Ovary (tissue), 9 donors: ENCODE data around the gene HOXC4. TPM values are rescaled to one million over a fixed set of nuclear protein-coding genes. Genes with fewer than 3 reads are reported as not detected.

Experiments
- DNase-seq, 5 donors: peaks; one replicate each; pipeline ENCODE4 v3.0.0-alpha.2; 2019 to 2020
- H3K27ac ChIP-seq, 2 donors: fragments of 200-600 bp; one replicate each; pipeline versions ENCODE4 v1.5.1 to v1.8.0; 2019 to 2022
- H3K27me3 ChIP-seq: fragments of 200-600 bp; one replicate; pipeline ENCODE4 v1.8.0; 2022
- H3K36me3 ChIP-seq: fragments of 200-600 bp; sonication (generic); one replicate; pipeline ENCODE4 v1.5.1; 2019
- H3K4me1 ChIP-seq: one replicate; pipeline ENCODE4 v1.8.1; 2013; ENCODE audit warnings: mild to moderate bottlenecking, moderate library complexity; ENCODE audit not compliant: insufficient read depth
- H3K4me3 ChIP-seq: fragments of 200-600 bp; sonication (generic); one replicate; pipeline ENCODE4 v1.5.1; 2017
- H3K9me3 ChIP-seq, 2 donors: fragments of 200-600 bp in 1 of 2; sonication (generic) in 1 of 2; one replicate each; pipeline versions ENCODE4 v1.5.1 to v1.8.1; 2013 to 2019; ENCODE audit warnings: mild to moderate bottlenecking in 1 of 2, moderate library complexity in 1 of 2
- CTCF ChIP-seq, 3 donors: fragments of 450-650 bp in 2 of 3; fragments of 200-600 bp in 1 of 3; IDR thresholded peaks; one replicate each; pipeline versions ENCODE4 v1.5.1 to v1.8.0; 2016 to 2022; ENCODE audit warnings: antibody characterized with exemption in 3 of 3, mild to moderate bottlenecking in 1 of 3
- EP300 ChIP-seq: sonication (generic); formaldehyde crosslinking; IDR thresholded peaks from one replicate; pipeline ENCODE4 v1.6.1; 2017; ENCODE audit warnings: antibody characterized with exemption
- POLR2A ChIP-seq: fragments of 450-650 bp; IDR thresholded peaks from one replicate; pipeline ENCODE4 v1.6.1; 2017; ENCODE audit warnings: antibody characterized with exemption, mild to moderate bottlenecking, moderate library complexity
- WGBS, 3 donors: extraction: QIAGEN DNeasy Blood & Tissue Kit in 1 of 3; methylation state at CpG; one replicate each; pipeline versions ENCODE4 v1.1.5 to v1.1.7; 2013 to 2017; 5-methylcytosine and 5-hydroxymethylcytosine counted together
- intact Hi-C, 4 donors: fragments of 100-400 bp; cut with DNase I; formaldehyde crosslinking; loops; one replicate each; pipeline versions ENCODE4 v1.11.0 to v1.15.1; 2022 to 2023
- polyA plus RNA-seq, 2 donors: library from polyadenylated mRNA; stranded (reverse); fragments of 200-250 nt in 1 of 2; fragments of 350-450 nt in 1 of 2; fragmentation: Illumina TruSeq in 1 of 2; extraction: RNeasy Lipid Tissue Mini Kit (QIAGEN cat#74804) in 1 of 2; gene quantifications; one replicate each; pipeline ENCODE4 v1.2.3, GENCODE V29; 2013 to 2014
- total RNA-seq, 7 donors: library from RNA; depleted of rRNA in 2 of 7; stranded (reverse); fragments of >200 nt in 2 of 7; fragmentation: NEBNext Ultra II Directional in 3 of 7; extraction: Animal tissue kit (Norgen Biotek cat#: 25700) in 3 of 7; gene quantifications; one replicate each; pipeline versions ENCODE4 v1.1.0 to v1.2.4, GENCODE V29; 2016 to 2023
- donor health status: DM: no; HTN: no; CAD: no; lungs with moderate emphysema.
- donor health status: DM: no; HTN: no; CAD: no.
- donor health status: Bipolar disorder and iron deficiency.
- donor health status: DM: yes; HTN: yes; CAD: no.
- donor health status: DM: no; HTN: no; CAD: no.
- donor health status: DM: yes; HTN: yes; CAD: no.

HOXC4 gene
- total and polyA plus RNA-seq, 9 donors: 3.3 to 21.8 (median 11.5) TPM

GRCh38 chr12:54016051-54016450, 37.6 kb upstream of the HOXC4 start:
- 34 to 46% (median 36%) methylated on average over 3 of the region's 3 CpGs for WGBS, 3 donors
- Histone ChIP-seq H3K4me1 (no peaks in the 10 kb centered on the region), H3K9me3 (no peaks in the 10 kb centered on the region), H3K27ac (peak overlapping the region in 1 of 2 donors; percentile 95), H3K27me3 (no peaks in the 10 kb centered on the region), H3K36me3 (no peaks in the 10 kb centered on the region), H3K4me3 (peak overlapping the region; percentile 56)
- no peak for TF ChIP-seq EP300
- no peak for TF ChIP-seq CTCF (IDR thresholded peaks at IDR 0.05)
- no peak for TF ChIP-seq POLR2A
- DNase-seq: peak in 1 of 5 donors; percentile 71
- intact Hi-C loops: no loop called here

GRCh38 chr12:54016478-54016964, 37.1 kb upstream of the HOXC4 start:
- Histone ChIP-seq H3K9me3 (no peaks in the 10 kb centered on the region), H3K27ac (peak overlapping the region; percentile 95 to 100), H3K4me1 (no peaks in the 10 kb centered on the region), H3K36me3 (no peaks in the 10 kb centered on the region), H3K27me3 (no peaks in the 10 kb centered on the region), H3K4me3 (peak overlapping the region; percentile 56)
- no peak for TF ChIP-seq EP300
- TF ChIP-seq CTCF (IDR thresholded peaks at IDR 0.05): no peak
- no peak for TF ChIP-seq POLR2A
- 1% methylated on average over 25 of the region's 25 CpGs for WGBS, 3 donors
- DNase-seq: peak in 2 of 5 donors; percentile 58 to 62
- intact Hi-C loops: no loop called here

- 1% methylated on average over 24 of the region's 24 CpGs for WGBS, 3 donors
- TF ChIP-seq CTCF (IDR thresholded peaks at IDR 0.05): no peak
- no peak for TF ChIP-seq EP300
- no peak for TF ChIP-seq POLR2A
- H3K27me3 ChIP-seq: no peaks in the 10 kb centered on the region
- peak overlapping the region; percentile 56 for H3K4me3 ChIP-seq
- no peaks in the 10 kb centered on the region for H3K4me1 ChIP-seq
- no peaks in the 10 kb centered on the region for H3K36me3 ChIP-seq
- DNase-seq: peak in 1 of 5 donors; percentile 79
- peak overlapping the region; percentile 95 to 100 for H3K27ac ChIP-seq
- intact Hi-C loops: no loop called here
- H3K9me3 ChIP-seq: no peaks in the 10 kb centered on the region
These were observed 36.4 kb upstream of the HOXC4 start for GRCh38 chr12:54017027-54017788.

- DNase-seq: peak; percentile 94 to 96 (median 95)
- 1 to 3% (median 2%) methylated on average over 8 to 34 of the region's 34 CpGs for WGBS, 3 donors
- TF ChIP-seq EP300 (no peak), POLR2A (peak; percentile 72), CTCF (IDR thresholded peaks at IDR 0.05) (peak in 1 of 3 donors; percentile 7)
- Histone ChIP-seq H3K27ac (peak overlapping the region; percentile 95 to 100), H3K4me3 (peak overlapping the region; percentile 56), H3K4me1 (peaks cover 3% of the 10 kb centered on the region), H3K9me3 (no peaks in the 10 kb centered on the region), H3K36me3 (no peaks in the 10 kb centered on the region), H3K27me3 (no peaks in the 10 kb centered on the region)
- intact Hi-C loops: no loop called here
These were observed 35.7 kb upstream of the HOXC4 start for GRCh38 chr12:54017878-54018467.
